DMS 273 treated with DMSO at 0.1 percent for 48 hours (cell line): ENCODE data around the gene CCDC60.

Experiments
- DNase-seq: peaks from one replicate; lab custom pipeline; 2025; lab: John Stamatoyannopoulos, UW

Gene CCDC60, protein sequence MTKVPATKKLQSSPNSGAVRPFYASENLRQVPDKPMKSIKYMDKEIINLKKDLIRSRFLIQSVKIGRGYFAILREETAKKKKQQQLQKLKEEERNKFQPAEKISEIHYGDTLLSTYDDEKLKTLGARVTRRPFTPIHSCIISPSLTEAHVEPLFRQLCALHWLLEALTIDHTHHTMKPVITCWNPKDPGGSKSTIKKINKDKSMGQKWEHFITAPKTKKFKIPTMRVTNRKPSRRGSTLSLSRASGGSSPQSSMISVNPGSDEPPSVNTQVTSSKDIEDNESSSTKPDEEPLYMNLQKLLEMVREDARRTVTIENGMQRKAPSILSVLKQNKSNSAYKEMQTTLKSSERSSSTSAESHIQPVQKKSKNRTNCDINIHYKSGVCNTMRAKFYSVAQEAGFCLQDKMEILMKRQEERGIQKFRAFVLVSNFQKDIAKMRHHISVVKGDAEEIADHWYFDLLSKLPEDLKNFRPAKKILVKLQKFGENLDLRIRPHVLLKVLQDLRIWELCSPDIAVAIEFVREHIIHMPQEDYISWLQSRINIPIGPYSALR

DNA sequence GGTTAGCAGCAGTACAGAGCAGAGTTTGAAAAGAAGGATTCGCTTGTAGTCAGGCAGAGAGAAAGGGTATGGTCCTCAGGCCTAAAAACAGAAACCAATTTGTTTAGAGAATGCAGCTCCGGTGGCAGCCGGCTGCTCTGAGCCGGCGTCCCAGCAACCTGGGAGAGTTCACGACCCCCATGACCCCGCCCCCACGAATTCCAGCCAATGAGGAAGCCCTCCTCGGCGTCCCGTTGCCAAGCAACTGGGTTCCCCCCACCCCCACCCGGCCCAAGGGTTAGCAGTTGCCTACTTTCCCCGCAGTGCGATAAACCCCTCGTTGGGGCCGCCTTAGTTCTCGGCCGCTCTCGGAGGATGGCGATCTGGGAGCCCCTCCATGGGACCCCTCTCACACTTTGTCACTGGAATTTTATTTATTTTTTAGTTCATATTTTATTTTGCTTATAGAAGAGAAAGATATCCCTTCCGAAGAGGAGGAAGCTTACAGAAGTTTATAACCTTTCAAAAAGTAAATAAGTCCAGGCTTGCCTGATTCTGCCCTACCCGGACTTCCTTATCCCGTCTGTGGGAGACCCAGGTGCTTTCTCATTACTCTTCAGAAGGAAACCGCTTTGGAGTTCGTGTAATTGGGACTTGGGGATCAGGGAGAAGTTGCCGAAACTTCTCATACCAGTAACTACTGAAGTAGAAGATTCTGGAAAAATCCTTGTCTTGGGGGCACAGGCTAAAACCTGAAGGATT lies at the start of gene CCDC60:
CCDC60 (plus strand) TSS at position 300 of the 741 bp plus-strand sequence. CDS start 448 bp downstream, outside the sequence.
- DNase-seq: no peak

GRCh38 chr12:119288576-119288975 lies 46.0 kb upstream of the CCDC60 start:
- DNase-seq: no peak

DNA sequence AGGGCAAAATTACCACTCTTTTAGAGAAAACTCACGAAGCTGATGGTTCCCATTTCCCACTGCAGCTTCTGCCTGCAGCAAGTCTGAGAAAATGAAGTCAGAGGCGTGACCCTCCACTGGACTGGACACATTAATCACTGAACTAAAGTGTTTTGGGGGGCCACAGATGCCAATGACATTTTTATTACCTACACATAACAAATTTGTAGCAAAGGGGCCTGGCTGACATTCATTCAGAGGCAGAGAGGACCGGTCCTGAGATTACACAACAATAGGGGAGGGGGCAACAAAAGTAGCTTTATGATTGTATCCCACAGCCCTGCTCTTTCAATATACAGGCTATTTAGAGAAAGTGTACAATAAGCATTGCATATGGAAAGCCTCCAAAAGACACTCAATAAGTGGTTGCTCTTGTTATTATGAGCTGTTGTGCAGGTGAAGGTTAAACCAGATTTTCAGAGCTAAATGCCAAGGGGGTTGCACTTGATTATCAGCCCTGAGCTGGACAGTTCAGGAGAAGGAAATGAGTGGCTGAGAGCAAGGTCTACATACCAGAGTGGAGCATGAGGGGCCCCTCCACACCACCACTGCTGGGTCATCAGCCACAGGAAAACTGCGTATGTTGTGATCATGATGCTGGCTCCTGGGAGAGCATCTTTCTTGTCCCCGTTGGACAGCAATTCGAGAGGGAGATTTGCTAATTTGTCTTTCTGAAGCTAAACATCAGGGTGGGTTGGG lies 41.5 kb upstream of the CCDC60 start:
- DNase-seq: no peak

GRCh38 chr12:119294211-119294610 lies 40.3 kb upstream of the CCDC60 start:
- no peak for DNase-seq

- no peak for DNase-seq
Observed at GRCh38 chr12:119296535-119296934, 38.0 kb upstream of the CCDC60 start.

DNA sequence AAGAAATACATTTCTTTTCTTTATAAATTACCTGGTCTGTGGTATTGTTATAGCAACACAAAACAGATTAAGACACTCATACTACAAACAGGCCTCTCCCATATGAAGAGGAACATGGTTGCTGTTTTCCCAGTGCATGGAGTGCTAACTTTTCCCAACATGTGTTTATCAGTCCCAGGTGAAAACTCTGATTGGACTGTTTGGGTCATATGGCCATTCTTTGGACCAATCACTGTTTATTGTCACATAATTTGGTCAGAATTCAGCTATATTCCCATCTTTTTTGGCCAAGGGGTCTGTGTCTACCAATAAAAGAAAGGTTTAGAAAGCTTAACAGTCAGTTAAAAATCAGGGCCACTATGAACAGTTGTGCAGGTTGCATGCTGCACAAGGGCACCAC lies 35.4 kb upstream of the CCDC60 start:
- no peak for DNase-seq

DNA sequence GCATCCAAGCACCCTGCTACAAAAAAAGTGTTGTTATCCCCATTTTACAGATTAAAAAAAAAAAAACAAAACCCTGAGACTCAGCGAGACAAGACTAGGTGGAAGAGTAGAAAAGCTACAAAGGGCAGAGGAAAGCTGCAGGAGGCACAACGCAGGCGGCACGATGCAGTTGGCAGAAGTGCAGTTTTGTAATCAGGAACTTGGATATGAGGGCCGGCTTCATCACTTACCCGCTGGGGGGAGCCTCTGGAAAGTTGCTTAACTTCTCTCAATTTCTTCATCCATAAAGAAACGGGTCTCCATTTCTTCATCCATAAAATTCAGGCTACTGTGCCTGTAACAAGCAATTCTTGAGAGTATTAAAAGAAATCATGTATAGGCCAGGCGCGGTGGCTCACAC lies 33.1 kb upstream of the CCDC60 start:
- DNase-seq: no peak

DNA sequence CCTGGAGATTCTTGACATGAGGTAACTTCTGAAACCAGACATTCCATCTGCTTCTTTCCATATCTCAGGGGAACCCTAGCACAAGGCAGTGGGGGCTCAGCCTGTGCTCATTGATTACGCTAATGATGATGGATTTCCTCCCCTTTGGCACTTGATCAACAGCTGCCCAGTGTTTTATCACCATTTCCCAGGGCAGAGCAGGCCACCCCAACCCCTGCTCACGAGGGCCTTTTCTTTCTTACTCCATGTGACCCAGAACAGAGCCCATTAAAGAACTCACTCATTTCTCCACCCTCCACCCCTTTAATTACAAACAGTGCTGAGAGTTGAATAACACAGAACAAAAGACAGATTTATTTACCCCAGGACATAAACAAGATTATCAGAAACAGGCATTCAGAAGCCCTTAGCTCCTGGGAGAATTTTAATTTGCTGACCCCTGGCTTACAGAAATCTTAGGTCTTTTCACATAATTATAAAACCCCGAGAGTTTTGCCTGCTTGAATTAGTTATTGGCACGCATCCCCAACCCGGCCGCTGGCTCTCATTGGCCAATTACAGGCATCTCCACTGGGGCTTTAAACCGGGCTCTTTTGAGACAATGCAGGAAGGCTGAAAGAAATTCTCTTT lies 32.0 kb upstream of the CCDC60 start:
- no peak for DNase-seq

- no peak for DNase-seq
Observed at GRCh38 chr12:119306593-119306992, 27.9 kb upstream of the CCDC60 start.

GRCh38 chr12:119307747-119308146 lies 26.8 kb upstream of the CCDC60 start:
- no peak for DNase-seq

- DNase-seq: no peak
Observed at GRCh38 chr12:119308708-119309456, 25.6 kb upstream of the CCDC60 start.

GRCh38 chr12:119311878-119312277 lies 22.7 kb upstream of the CCDC60 start:
- DNase-seq: no peak

DNA sequence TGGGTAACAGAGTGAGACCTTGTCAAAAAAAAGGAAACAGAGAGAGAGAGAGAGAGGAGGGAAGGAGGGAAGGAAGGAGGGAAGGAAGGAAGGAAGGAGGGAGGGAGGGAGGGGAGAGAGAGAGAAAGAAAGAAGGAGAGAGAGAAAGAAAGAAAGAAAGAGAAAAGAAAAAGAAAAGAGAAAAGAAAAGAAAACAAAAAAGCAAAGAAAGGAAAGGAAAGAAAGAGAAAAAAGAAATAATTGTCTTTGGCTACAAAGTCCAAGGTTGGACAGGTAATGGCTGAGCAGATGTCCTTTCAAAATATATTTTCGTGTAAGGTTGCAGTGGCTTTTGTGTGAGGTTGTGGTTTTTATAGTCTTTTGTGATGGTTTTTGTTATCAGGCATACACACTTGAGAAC lies 21.6 kb upstream of the CCDC60 start:
- DNase-seq: no peak

DNA sequence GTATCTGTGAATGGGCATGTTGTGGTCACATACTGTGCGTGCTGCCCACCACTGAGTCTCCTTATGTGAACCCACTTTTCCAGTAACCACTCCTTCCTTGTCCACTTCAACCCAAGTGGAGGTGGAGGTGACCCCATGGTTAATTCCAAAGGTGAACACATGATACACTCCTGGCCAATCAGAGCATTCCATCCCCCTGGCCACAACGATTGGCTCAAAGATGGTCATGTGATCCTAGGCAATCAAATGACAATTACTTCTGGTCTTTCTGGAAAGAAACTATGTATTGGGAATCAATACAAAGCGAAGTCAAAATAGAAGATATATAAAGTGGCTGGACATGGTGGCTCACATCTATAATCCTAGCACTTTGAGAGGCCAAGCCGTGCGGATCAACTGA lies 20.2 kb upstream of the CCDC60 start:
- no peak for DNase-seq

DNA sequence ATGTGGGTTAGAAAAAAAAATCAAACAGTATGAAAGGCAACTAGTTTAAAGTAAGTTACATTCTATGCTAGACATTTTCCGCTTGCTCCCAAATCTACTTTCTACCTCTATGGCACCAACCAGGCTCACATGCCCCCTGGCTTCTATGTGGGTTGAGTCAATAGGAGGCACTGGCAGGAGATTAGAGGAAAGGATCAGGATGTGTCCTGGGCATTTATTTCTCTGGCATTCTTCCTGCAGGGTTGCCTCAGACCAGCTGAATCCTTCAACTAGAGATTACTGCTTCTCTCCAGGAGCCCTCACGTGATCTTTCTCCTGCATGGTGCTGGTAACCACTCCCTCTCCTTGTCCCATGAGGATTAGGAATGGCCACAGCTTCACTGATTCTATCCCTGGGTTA lies 14.9 kb upstream of the CCDC60 start:
- no peak for DNase-seq

DNA sequence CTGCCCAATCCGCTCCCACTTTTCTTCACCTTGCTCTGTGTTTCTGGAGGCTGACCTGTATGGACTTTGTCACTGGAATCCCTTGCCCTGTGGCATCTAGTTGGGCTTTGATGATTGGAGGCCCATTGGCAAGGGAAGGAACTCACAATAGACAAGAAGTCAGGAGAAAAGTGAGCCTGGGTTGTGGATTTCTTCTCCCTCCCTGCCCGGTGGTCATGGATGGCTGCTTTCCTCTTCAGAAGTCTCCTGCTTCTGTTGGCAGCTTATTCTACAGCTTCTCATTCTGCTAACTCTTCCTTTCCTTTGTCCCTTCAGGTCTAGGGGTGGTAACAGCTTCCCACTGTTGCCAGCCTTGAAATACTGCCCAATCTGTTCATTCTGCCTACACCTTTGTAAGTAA lies 13.9 kb upstream of the CCDC60 start:
- no peak for DNase-seq

DNA sequence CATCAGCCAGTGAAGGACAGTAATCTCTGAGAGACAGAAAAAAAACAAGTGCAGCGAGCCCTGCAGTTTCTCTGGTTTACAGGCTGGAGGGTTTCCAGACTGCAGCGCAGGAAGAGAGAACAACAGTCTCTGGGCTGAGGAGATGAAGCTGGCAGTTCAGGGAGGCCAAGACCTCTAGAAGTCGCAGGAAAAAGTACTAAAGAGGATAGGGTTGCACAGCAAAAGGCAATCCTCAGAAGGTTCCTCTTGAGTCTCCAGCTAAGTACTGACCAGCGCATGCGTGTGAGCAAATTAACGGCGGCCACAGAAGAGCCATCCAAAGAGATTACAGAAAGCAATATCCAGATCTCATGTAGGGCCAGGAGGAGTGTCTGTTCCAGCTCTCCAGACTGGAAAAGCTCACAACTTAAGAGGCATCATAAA lies 12.2 kb upstream of the CCDC60 start:
- DNase-seq: no peak

DNA sequence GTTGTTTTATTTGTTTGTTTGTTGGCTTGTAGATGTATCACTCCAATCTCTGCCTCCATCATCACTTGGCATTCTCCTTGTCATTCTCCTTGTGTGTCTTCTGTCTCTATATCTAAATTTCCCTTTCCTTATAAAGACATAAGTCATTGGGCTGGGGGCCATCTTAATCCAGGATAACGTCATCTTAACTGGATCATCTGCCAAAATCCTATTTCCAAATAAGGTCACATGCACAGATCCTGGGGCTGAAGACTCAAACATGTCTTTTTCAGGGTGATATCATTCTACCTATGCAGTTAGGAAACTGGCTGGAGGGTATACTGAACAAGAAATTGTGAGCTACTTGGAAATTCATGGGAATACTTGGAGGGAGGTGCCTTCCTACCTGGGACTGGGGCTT lies 8.7 kb upstream of the CCDC60 start:
- DNase-seq: no peak

DNA sequence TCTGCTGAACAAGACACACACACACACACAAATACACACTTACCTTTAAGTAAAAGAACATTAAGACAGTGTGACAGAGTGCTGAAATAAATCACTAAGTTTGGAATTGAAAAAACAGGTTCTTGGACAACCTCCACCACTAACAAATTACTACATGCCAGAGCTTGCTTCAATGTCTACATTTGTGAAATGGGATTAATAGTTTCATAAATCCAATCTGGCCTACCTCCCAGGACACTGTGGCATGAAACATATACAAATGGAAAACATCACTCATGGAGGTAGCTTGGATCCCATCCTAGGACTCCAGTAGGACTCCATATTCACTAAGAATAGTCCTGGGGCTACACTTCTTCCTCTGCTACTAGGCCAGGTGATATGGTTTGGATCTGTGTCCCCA lies 8.2 kb upstream of the CCDC60 start:
- no peak for DNase-seq

DNA sequence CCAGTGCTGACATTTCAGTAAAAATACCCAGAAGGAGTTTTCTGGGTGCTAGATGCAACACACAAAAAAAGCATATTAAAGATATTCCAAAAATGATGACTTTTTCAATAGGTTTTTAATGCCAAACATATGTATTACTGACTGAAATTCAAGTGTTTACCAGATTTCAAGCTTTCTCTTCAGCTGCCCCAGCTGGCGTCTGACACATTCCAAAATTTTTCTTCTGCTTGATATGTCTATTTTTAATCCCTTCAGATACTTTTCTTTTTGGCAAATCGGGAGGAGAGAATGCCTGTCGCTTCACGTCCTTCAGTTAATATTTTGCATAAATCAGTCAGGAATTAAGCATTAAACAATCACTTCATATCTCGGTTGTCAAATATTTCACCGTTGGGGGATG lies 7.1 kb upstream of the CCDC60 start:
- DNase-seq: no peak

DNA sequence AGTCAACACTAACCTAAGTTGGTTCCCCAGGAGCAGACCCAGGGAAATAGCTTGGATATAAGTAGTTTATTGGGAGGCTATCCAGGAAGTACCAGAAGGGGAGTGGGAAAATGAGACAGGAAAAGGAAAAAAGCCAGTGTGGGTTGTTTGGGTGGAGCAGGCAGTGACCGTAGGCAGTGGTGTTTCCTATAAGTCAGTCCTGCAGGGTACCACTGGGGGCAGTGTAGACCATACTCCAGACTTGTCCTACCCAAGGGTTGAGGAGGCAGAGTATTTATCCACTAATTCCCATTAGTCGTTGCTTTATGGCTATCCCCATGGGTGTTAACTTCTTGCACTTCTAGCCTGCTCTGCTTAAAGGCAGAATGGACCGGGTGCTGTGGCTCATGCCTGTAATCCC lies 6.4 kb upstream of the CCDC60 start:
- no peak for DNase-seq
